ENCODE data around the gene KIF26A.
"Not testable (repeated sequence)": the region's sequence is repeated elsewhere in the genome, so short reads cannot be mapped to it uniquely, and the experiment has no call there.

Gene KIF26A

GRCh38 chr14:104194016-104194415, 55.6 kb downstream of the KIF26A start:
- peak; percentile 48 for DNase-seq (ENCODE audit: low spot score)

GRCh38 chr14:104194716-104195115, 56.3 kb downstream of the KIF26A start:
- no peak for DNase-seq (ENCODE audit: low spot score)

- no peak for DNase-seq (ENCODE audit: low spot score)
Measured at GRCh38 chr14:104195361-104195760, 57.0 kb downstream of the KIF26A start.

- DNase-seq (ENCODE audit: low spot score) = no peak
Measured at GRCh38 chr14:104195878-104196277, 57.5 kb downstream of the KIF26A start.

- no peak for DNase-seq (ENCODE audit: low spot score)
Measured at GRCh38 chr14:104196461-104197140, 58.2 kb downstream of the KIF26A start.

- no peak for DNase-seq (ENCODE audit: low spot score)
Measured at GRCh38 chr14:104197449-104198247, 59.3 kb downstream of the KIF26A start.

GRCh38 chr14:104199266-104199895, 61.0 kb downstream of the KIF26A start:
- no peak for DNase-seq (ENCODE audit: low spot score)

- no peak for DNase-seq (ENCODE audit: low spot score)
Measured at GRCh38 chr14:104200106-104200505, 61.7 kb downstream of the KIF26A start.

- DNase-seq (ENCODE audit: low spot score) = no peak
Measured at GRCh38 chr14:104200591-104200990, 62.2 kb downstream of the KIF26A start.

GRCh38 chr14:104201063-104201462, 62.7 kb downstream of the KIF26A start:
- no peak for DNase-seq (ENCODE audit: low spot score)

GRCh38 chr14:104201496-104201895, 63.1 kb downstream of the KIF26A start:
- DNase-seq (ENCODE audit: low spot score) = no peak

GRCh38 chr14:104202259-104203070, 64.1 kb downstream of the KIF26A start:
- DNase-seq (ENCODE audit: low spot score) = no peak

- no peak for DNase-seq (ENCODE audit: low spot score)
Measured at GRCh38 chr14:104203071-104203425, 64.7 kb downstream of the KIF26A start.

- no peak for DNase-seq (ENCODE audit: low spot score)
Measured at GRCh38 chr14:104204660-104205149, 66.3 kb downstream of the KIF26A start.

- no peak for DNase-seq (ENCODE audit: low spot score)
Measured at GRCh38 chr14:104205781-104206180, 67.4 kb downstream of the KIF26A start.

GRCh38 chr14:104206281-104206904, 68.0 kb downstream of the KIF26A start:
- DNase-seq (ENCODE audit: low spot score) = no peak

- DNase-seq (ENCODE audit: low spot score) = no peak
Measured at GRCh38 chr14:104207142-104208014, 69.0 kb downstream of the KIF26A start.

GRCh38 chr14:104208015-104208295, 69.6 kb downstream of the KIF26A start:
- DNase-seq (ENCODE audit: low spot score) = not testable (repeated sequence)

GRCh38 chr14:104208331-104208730, 69.9 kb downstream of the KIF26A start:
- not testable (repeated sequence) for DNase-seq (ENCODE audit: low spot score)

GRCh38 chr14:104209071-104209470, 70.7 kb downstream of the KIF26A start:
- DNase-seq (ENCODE audit: low spot score) = not testable (repeated sequence)
